Activated T-helper 1 cell treated with Interleukin-2 at 50 U/mL for 16 hours (primary cell): ENCODE measurements around the gene DISP3.

ENCODE experiments used
- DNase-seq: peaks from one replicate; pipeline ENCODE4 v3.0.0-alpha.2; 2020; ENCODE audit warnings: low read depth

The DISP3 gene

GRCh38 chr1:11515368-11516300 is 36.7 kb downstream of the DISP3 start:
- DNase-seq, result no peak

GRCh38 chr1:11516961-11517635 is 38.1 kb downstream of the DISP3 start:
- DNase-seq, result no peak

DNA sequence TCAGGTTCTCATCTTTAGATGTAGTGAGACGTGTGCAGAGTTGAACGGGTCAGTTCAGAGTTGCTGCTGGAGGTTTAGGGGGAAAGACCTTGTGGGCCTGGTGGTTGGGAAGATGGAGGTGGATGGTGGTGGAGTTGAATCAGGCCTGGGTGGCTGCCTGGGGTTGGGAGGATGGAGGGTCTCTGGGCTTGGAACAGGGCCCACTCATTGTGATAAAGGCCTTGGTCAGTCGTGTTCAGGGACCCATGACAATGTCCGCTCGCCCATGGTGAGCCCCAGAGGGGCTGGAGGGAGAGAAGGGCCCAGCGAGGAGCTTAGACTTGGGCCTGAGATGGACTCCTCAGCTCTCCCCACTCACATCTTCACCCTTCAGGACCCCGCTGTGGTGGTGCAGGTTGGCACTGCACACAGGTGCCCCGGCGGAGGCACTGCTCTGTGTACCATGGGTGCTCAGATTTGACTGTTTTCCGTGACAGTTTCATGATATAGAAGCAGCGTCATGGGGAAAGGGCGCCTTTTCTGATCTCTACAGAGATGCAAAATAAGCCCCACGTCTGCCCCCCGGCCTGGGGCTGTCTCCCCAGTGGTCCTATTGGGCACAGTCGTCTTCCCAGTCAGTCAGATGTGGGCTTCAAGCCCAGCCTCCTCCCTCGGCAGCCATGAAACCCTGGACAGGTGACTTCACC is 39.2 kb downstream of the DISP3 start:
- no peak for DNase-seq

DNA sequence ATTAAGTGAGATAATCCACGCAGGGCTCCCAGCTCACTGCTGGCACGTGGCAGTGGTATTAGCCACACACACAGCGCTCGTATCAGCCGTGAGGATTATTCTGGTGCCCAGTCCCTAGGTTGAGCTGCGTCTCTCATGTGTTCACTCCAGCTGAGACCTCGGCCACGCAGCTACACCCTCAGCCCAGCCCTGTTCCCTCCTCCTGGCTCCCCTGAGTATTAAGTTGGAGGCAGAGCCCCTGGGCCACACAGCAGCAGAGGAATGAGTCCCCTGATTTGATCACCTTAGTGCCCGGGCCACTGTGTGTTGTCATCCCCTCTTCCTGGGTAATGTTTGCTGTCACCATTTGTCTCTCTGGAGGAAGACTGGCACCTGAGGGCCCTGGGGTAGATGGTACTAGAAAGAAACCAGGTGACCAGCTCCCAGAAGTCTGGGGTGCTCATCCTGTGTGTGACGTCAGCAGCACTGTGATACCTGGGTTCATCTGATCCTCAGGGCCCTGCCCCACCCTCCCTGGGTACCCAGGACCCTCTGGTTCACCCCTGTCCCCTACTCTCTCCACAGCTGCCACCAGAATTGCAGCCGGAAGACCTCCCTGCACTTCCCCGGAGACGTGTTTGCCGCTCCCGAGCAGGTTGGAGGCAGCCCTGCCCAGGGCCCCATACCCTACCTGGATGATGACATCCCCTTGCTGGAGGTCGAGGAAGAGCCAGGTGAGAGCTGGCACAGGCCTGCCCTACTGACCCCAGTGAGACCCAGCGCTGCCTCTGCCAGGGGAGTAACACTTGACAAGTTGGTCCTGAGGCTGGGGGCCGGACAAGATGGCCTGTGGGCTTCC is 40.1 kb downstream of the DISP3 start:
- DNase-seq, result no peak

- no peak for DNase-seq
These were observed 40.7 kb downstream of the DISP3 start for GRCh38 chr1:11519629-11520031.

GRCh38 chr1:11520531-11521233 is 41.7 kb downstream of the DISP3 start:
- DNase-seq, result no peak

DNA sequence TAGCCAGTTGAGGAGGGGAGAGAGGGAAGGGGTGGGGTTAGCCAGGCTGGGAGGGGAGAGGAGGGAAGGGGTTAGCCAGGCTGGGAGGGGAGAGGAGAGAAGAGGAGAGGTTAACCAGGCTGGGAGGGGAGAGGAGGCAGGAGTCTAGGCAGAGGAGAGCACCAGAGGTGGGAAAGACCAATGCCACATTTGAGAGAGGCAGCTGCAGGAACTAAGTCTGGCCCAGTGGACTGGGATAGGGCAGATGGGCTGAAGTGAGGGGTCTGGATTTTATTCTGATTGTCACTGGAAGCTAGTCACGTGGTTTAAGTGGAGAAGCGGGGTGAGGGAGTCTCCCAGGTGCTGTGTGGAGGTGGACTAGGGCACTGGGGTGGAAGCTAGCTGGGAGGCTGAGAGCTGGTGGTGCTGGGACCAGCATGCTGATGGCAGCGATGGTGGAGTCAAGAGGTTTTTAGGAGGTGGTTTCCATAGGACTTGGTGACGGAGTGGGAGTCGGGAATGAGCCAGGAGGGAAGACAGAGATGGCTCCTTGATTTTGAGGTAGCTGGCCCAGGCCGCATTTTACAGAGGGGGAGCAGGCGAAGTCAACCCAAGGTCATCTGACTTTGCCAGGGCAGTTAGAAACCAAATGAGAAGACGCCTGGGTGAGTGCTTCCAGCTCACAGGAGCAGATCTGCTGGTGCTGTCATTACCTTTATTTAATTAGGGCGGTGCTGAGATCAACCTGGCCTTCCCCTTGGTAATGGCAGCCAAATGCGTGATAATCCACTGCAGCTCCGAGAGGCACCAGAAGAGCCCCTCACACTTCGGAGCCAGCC is 42.8 kb downstream of the DISP3 start:
- no peak for DNase-seq

DNA sequence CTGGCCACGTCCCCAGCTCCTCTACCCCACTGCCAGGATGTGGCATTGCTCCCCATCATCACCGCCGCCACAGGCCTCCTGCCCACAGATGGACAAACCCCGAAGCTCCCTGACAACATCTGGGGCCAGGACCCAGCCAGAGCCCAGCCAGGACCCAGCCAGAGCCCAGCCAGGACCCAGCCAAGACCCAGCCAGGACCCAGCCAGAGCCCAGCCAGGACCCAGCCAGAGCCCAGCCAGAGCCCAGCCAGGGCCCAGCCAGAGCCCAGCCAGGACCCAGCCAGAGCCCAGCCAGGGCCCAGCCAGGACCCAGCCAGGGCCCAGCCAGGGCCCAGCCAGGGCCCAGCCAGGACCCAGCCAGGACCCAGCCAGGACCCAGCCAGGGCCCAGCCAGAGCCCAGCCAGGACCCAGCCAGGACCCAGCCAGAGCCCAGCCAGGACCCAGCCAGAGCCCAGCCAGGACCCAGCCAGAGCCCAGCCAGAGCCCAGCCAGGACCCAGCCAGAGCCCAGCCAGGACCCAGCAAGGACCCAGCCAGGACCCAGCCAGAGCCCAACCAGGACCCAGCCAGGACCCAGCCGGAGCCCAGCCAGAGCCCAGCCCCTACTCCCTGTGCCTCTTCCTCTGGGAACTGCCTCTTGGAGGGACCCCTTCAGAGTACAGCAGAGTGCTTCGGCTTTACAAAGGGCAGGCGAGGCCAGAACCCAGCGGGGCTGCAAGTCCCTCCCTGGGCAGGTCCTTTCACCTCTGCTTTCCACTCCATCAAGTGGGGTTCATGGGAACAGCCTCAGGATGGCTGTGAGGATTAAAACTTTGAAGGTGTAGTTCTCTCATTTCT is 43.7 kb downstream of the DISP3 start:
- DNase-seq, result no peak

DNA sequence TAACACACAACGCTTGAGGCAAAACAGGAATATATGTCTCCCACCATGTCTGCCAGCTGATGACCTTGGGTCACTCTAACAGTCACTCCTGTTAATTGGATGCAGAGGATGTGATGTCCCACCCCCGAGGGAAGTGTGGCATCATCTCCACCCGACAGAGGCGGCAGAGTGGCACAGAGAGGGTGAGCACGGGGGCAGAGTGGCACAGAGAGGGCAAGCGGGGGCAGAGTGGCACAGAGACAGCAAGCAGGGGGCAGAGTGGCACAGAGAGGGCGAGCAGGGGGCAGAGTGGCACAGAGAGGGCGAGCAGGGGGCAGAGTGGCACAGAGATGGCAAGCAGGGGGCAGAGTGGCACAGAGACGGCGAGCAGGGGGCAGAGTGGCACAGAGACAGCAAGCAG is 44.3 kb downstream of the DISP3 start:
- DNase-seq, result no peak

GRCh38 chr1:11523746-11524464 is 45.0 kb downstream of the DISP3 start:
- DNase-seq, result no peak

DNA sequence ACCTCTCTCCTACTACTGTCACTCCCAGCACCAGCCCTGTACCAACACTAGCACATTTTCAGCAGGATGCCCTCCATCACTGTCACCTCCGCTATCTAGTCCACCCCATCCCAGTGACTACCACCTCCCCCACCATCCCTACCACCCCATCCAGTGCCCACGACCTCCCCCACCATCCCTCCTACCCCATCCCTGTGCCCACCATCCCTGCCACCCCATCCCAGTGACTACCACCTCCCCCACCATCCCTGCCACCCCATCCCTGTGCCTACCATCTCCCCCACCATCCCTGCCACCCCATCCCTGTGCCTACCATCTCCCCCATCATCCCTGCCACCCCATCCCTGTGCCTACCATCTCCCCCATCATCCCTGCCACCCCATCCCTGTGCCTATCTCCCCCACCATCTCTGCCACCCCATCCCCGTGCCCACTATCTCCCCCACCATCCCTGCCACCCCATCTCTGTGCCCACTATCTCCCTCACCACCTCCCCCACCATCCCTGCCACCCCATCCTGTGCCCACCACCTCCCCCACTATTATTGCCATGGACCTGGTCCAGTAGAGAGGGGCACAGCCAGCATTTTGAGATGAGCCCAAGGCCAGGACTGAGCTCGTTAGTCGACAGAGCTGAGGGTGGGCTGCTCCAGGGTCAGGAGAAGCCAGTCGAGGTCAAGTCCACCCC is 45.7 kb downstream of the DISP3 start:
- no peak for DNase-seq

DNA sequence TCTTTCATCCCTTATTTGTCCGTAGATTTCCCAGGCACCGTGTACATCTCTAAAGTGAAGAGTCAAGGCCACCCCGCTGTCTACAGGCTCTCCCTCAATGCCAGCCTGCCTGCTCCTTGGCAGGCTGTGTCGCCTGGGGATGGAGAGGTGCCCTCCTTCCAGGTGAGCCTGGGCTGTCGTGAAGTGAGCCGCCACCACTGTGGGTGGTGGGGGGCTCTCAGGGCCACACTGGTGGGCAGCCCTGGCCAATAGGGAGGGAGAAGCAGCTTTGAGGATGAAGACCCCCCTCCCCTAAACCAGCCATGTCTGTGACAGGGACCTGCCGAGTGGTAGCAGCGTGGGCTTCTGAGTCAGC is 46.2 kb downstream of the DISP3 start:
- no peak for DNase-seq

DNA sequence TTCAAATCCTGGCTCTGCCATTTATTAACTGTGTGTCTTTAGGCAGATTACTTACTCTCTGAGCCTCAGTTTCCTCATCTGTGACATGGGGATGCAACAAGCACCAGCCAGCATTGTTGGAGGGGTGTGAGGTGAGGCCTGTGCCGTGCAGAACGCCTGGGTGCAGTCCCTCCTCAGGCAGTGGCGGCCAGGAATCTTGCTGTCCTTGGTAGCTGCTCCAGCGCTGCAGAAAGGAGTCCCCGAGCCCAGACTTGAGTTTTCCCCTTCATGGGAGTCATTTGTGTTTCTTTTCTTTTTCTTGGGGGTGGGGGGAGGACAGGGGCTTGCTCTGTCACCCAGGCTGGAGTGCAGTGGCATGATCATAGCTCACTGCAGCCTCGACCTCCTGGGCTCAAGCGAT is 46.6 kb downstream of the DISP3 start:
- no peak for DNase-seq

GRCh38 chr1:11526071-11526895 is 47.3 kb downstream of the DISP3 start:
- DNase-seq, result no peak

DNA sequence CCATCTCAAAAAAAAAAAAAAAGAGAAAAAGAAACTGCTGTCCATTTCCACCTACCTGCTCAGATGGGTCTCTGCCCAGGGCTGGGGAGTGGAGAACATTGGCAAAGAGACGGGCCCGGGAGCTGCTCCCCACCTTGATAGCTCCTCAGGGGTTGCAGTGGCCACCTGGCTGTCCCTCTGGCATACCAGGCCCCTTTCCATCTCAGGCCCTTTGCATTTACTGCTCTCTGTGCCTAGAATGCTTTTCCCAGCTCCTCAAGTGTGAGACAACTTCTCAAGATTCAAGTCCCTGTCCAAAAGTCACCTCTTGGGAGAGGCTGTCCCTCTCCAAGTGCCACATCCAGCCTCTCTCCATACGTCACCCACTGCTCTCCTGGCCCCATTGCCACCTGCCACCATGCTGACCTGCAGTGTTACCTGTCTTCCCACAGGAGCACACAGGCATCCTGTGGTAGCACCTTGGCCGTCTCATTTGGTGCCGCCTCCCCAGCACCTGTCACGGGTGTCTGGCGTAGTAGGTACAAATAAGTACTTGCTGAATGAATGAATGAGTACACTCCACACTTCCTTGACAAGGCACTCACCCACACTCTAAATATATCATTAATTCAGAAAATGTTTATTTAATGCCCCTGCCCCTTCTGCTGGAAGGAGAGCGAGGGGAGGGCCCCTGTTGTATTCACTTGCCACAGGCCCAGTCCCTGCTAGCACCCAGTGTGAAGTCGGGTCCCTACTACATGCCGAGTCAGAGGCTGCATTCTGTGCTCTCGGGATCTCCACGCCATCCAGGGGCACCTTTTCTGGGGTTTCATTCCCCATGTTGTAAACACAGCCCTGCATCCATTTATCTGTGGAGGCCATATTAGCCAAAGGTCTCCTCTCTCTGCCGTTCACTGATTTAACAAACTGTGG is 48.8 kb downstream of the DISP3 start:
- no peak for DNase-seq

DNA sequence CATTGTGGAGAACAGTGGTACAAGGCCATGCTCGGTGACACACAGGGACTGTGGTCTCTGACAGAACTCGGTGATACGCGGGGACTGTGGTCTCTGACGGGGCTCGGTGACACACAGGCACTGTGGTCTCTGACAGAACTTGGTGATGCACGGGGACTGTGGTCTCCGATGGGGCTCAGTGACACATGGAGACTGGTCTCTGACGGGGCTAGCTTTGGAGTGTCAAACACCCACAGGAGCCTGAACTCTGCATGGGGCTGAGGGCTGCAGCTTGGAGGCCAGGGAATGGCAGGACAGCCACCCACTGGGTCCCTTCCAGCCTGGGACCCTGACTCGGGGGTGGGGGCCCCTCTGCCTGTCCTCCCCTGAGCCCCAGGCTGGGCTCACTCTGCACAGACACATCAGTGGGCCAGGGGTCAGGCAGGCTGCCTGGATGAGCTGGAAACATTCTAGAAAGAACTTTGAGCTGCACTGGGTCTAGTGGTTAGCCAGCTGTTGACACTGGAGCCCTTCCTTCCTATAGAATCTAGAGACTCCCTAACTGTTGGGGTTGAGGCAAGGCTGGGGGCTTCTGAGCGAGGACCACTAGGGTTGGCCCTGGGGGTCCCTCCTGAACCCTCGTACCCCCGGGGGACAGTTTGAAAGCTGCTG is 49.8 kb downstream of the DISP3 start:
- DNase-seq, result no peak
